ENCODE data around the gene MBTPS1. TPM values are rescaled to one million over a fixed set of nuclear protein-coding genes. Genes with fewer than 3 reads are reported as not detected.

Gene MBTPS1
- total RNA-seq, 1 experiment from 2014 or later, result 46.9 TPM

- CTCF ChIA-PET, result interaction anchor here (1.0 to 2.0 kb wide), 4 partner anchors 16 to 76 kb away, joined by 3 to 11 read pairs (median 4); partner anchors contain the start of genes DNAAF1, HSDL1 and TAF1C
- Mint-ChIP-seq H3K4me1 (no peaks in the 10 kb centered on the region), H3K4me3 (no peak overlapping the region), H3K27ac (no peak overlapping the region), H3K9me3 (no peaks in the 10 kb centered on the region), H3K27me3 (ENCODE audit: low read depth) (no peaks in the 10 kb centered on the region; the same call in none of the 2 replicates), H3K36me3 (no peaks in the 10 kb centered on the region)
- ATAC-seq (no peak), DNase-seq (ENCODE audit: low spot score) (no peak)
- POLR2A ChIA-PET, result interaction anchor here (0.5 to 1.5 kb wide), 2 partner anchors 45 to 202 kb away, joined by 3 to 4 read pairs; partner anchors contain the start of gene MBTPS1
- TF ChIP-seq ZNF512 (CRISPR knock-in tag; IDR thresholded peaks at IDR 0.05; ENCODE audit: borderline replicate concordance), result no peak
- TF ChIP-seq TEAD4 (CRISPR knock-in tag; IDR thresholded peaks at IDR 0.05), result no peak
- TF ChIP-seq NFYB (CRISPR knock-in tag; conservative IDR thresholded peaks at IDR 0.05; ENCODE audit: low read depth), result no peak
Measured at GRCh38 chr16:84161037-84161436, 44.3 kb upstream of the MBTPS1 start.

GRCh38 chr16:84159800-84160199, 43.1 kb upstream of the MBTPS1 start:
- no peak overlapping the region for H3K4me3 Mint-ChIP-seq
- ChIA-PET CTCF (interaction anchor here (2.0 kb wide), 1 partner anchor 27 kb away, joined by 11 read pairs; the partner anchor contains the start of gene TAF1C), POLR2A (no interaction called here)
- DNase-seq (ENCODE audit: low spot score) (no peak), ATAC-seq (no peak)
- TF ChIP-seq OVOL2 (CRISPR knock-in tag; IDR thresholded peaks at IDR 0.05; ENCODE audit: borderline replicate concordance) (no peak), E2F4 (CRISPR knock-in tag; IDR thresholded peaks at IDR 0.05; ENCODE audit: borderline replicate concordance, low read depth) (no peak), NFYB (CRISPR knock-in tag; conservative IDR thresholded peaks at IDR 0.05; ENCODE audit: low read depth) (no peak), RORB (CRISPR knock-in tag; IDR thresholded peaks at IDR 0.05) (no peak), ESRRA (CRISPR knock-in tag; IDR thresholded peaks at IDR 0.05; ENCODE audit: borderline replicate concordance) (no peak), ERG (CRISPR knock-in tag; IDR thresholded peaks at IDR 0.05) (no peak), FOXJ3 (CRISPR knock-in tag; IDR thresholded peaks at IDR 0.05; ENCODE audit: borderline replicate concordance) (no peak), SMAD3 (CRISPR knock-in tag; IDR thresholded peaks at IDR 0.05; ENCODE audit: borderline replicate concordance) (no peak), HMGXB4 (CRISPR knock-in tag; IDR thresholded peaks at IDR 0.05) (no peak), ZNF423 (CRISPR knock-in tag; IDR thresholded peaks at IDR 0.05) (no peak), AFF4 (CRISPR knock-in tag; IDR thresholded peaks at IDR 0.05; ENCODE audit: borderline replicate concordance) (no peak), MXD4 (CRISPR knock-in tag; IDR thresholded peaks at IDR 0.05; ENCODE audit: borderline replicate concordance) (no peak)
- TF ChIP-seq, protein P1, sequence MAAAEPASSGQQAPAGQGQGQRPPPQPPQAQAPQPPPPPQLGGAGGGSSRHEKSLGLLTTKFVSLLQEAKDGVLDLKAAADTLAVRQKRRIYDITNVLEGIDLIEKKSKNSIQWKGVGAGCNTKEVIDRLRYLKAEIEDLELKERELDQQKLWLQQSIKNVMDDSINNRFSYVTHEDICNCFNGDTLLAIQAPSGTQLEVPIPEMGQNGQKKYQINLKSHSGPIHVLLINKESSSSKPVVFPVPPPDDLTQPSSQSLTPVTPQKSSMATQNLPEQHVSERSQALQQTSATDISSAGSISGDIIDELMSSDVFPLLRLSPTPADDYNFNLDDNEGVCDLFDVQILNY (CRISPR knock-in tag; IDR thresholded peaks at IDR 0.05), result no peak
- TF ChIP-seq, protein P2, sequence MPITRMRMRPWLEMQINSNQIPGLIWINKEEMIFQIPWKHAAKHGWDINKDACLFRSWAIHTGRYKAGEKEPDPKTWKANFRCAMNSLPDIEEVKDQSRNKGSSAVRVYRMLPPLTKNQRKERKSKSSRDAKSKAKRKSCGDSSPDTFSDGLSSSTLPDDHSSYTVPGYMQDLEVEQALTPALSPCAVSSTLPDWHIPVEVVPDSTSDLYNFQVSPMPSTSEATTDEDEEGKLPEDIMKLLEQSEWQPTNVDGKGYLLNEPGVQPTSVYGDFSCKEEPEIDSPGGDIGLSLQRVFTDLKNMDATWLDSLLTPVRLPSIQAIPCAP (CRISPR knock-in tag; IDR thresholded peaks at IDR 0.05), result no peak
- TF ChIP-seq, protein P3, sequence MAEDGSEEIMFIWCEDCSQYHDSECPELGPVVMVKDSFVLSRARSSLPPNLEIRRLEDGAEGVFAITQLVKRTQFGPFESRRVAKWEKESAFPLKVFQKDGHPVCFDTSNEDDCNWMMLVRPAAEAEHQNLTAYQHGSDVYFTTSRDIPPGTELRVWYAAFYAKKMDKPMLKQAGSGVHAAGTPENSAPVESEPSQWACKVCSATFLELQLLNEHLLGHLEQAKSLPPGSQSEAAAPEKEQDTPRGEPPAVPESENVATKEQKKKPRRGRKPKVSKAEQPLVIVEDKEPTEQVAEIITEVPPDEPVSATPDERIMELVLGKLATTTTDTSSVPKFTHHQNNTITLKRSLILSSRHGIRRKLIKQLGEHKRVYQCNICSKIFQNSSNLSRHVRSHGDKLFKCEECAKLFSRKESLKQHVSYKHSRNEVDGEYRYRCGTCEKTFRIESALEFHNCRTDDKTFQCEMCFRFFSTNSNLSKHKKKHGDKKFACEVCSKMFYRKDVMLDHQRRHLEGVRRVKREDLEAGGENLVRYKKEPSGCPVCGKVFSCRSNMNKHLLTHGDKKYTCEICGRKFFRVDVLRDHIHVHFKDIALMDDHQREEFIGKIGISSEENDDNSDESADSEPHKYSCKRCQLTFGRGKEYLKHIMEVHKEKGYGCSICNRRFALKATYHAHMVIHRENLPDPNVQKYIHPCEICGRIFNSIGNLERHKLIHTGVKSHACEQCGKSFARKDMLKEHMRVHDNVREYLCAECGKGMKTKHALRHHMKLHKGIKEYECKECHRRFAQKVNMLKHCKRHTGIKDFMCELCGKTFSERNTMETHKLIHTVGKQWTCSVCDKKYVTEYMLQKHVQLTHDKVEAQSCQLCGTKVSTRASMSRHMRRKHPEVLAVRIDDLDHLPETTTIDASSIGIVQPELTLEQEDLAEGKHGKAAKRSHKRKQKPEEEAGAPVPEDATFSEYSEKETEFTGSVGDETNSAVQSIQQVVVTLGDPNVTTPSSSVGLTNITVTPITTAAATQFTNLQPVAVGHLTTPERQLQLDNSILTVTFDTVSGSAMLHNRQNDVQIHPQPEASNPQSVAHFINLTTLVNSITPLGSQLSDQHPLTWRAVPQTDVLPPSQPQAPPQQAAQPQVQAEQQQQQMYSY (CRISPR knock-in tag; IDR thresholded peaks at IDR 0.05), result no peak
- H3K36me3 Mint-ChIP-seq, result no peaks in the 10 kb centered on the region
- no peak overlapping the region for H3K27ac Mint-ChIP-seq
- no peaks in the 10 kb centered on the region for H3K4me1 Mint-ChIP-seq
- peaks cover 2% of the 10 kb centered on the region for H3K27me3 Mint-ChIP-seq (ENCODE audit: low read depth)
- H3K9me3 Mint-ChIP-seq, result no peaks in the 10 kb centered on the region
